NT2/D1 (cell line): ENCODE data around the gene MGAT5B.

Experiments
- SUZ12 ChIP-seq: IDR thresholded peaks from 2 replicates; pipeline ENCODE4 v1.6.1; 2011; ENCODE audit not compliant: insufficient read length, insufficient read depth; ENCODE audit errors: extremely low read depth
- YY1 ChIP-seq: IDR thresholded peaks from 2 replicates; pipeline ENCODE4 v1.6.1; 2011; ENCODE audit not compliant: insufficient read length, insufficient read depth
- ZNF274 ChIP-seq: IDR thresholded peaks from 2 replicates; pipeline ENCODE4 v1.6.1; 2011; ENCODE audit warnings: mild to moderate bottlenecking, low read depth, low read length

DNA sequence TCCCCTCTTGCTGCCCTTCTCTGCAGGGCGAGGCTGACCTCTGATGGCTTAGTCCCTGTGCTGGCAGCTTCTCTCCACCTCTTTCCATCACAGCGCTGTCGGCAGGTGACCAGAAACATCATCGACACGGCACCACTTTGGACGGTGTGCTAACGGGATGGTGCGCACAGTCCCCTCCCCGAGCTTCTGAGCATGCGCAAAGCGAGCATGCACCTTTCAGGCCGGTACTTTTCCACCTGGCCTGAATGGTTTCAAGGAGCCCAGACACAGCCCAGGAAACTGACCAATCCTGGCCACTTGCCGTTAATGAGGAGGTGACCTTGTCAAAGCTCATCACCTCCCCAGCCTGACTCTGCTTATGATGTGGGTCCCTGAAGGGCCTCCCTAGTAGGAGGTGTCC is 54.8 kb downstream of the MGAT5B start:
- no peak for TF ChIP-seq YY1
- no peak for TF ChIP-seq SUZ12
- TF ChIP-seq ZNF274: no peak
